OCI-LY3 (cell line): ENCODE measurements around the gene PANK4.

Experiments
- H2AFZ ChIP-seq: fragments of 200-600, 300-600 bp; shearing (Covaris generic); 2 replicates; pipeline ENCODE4 v1.6.0; 2014; ENCODE audit warnings: antibody characterized with exemption, low read depth, low read length
- H3K27ac ChIP-seq: fragments of 200-600, 300-600 bp; sonication (generic); 2 replicates; pipeline ENCODE4 v1.5.1; 2014; ENCODE audit warnings: mild to moderate bottlenecking, low read length, moderate library complexity, mixed read lengths
- H3K27me3 ChIP-seq: fragments of 200-600, 300-600 bp; sonication (generic); 2 replicates; pipeline ENCODE4 v1.6.1; 2014; ENCODE audit warnings: low read depth, low read length, mixed read lengths
- H3K36me3 ChIP-seq: fragments of 200-600, 300-600 bp; sonication (generic); replicated peaks from 2 replicates; pipeline ENCODE3; 2014; ENCODE audit warnings: low read depth, low read length, mixed read lengths
- H3K4me1 ChIP-seq: fragments of 300-600, 200-600 bp; sonication (generic); 2 replicates; pipeline ENCODE4 v1.6.1; 2014; ENCODE audit warnings: low read length, mixed read lengths
- H3K4me2 ChIP-seq: fragments of 200-600, 300-600 bp; sonication (generic); 2 replicates; pipeline ENCODE4 v1.6.1; 2014; ENCODE audit warnings: low read length, mixed read lengths
- H3K4me3 ChIP-seq: fragments of 300-600, 200-600 bp; sonication (generic); 2 replicates; pipeline ENCODE4 v1.5.1; 2014; ENCODE audit warnings: antibody characterized with exemption, mild to moderate bottlenecking, low read length, moderate library complexity
- H3K79me2 ChIP-seq: fragments of 300-600, 200-600 bp; shearing (Covaris generic); 2 replicates; pipeline ENCODE4 v1.6.1; 2014; ENCODE audit warnings: mild to moderate bottlenecking, low read length, mixed read lengths
- H3K9ac ChIP-seq: fragments of 300-600, 200-600 bp; shearing (Covaris generic); 2 replicates; pipeline ENCODE4 v1.6.0; 2014; ENCODE audit warnings: mild to moderate bottlenecking, low read length, moderate library complexity
- H3K9me3 ChIP-seq: fragments of 200-600, 300-600 bp; shearing (Covaris generic); 2 replicates; pipeline ENCODE4 v1.6.1; 2014; ENCODE audit warnings: low read length, mixed read lengths; ENCODE audit not compliant: insufficient read depth
- H4K20me1 ChIP-seq: fragments of 200-600, 300-600 bp; sonication (generic); 2 replicates; pipeline ENCODE4 v1.6.1; 2016; ENCODE audit warnings: low read length, mixed read lengths; ENCODE audit not compliant: insufficient read depth
- EZH2phosphoT487 ChIP-seq: fragments of 200-600 bp; shearing (Covaris generic); IDR thresholded peaks from 2 replicates; pipeline ENCODE4 v1.6.1; 2018; ENCODE audit warnings: antibody characterized with exemption, mixed run types, low read depth
- TF ChIP-seq, protein P1 (sequence below): fragments of 200-600, 300-600 bp; sonication (generic); IDR thresholded peaks from 2 replicates; pipeline ENCODE4 v1.5.1; 2014; ENCODE audit warnings: antibody characterized with exemption, low read length, low read depth

PANK4 gene

DNA sequence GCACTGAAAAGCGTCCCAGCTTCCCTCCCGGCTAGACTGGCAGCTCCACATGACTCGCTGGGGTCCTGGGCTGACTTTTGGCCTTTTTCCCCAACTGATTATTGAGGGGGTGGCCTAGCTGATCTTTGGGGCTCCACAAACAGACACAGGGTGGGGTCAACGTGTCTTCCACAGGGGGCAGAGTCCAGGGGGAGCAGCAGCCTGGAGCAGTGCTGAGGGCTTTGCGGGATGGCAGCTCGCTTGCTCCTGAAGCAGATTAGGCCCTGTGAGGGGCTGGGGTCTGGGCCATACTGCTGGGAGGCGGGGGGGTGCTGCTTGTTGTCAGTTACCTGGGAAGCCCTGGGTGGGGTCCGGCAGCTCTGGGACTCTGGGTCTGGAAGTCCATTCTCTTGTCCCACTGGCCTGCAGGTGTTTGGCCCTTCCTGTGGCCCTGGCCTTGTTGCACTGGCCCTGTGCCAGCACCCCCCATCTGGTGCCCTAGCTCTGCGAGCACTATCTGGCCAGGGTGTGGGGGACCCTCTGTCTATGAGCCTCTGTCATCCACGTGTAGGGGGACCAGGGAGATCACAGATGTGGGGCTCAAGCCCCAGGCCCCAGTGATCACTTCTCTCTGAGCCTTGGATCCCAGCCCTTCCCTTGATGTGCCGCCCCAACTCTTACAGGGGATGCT, 16.0 kb upstream of the PANK4 start:
- no peaks in the 10 kb centered on the region for H3K27me3 ChIP-seq
- TF ChIP-seq, protein P1, sequence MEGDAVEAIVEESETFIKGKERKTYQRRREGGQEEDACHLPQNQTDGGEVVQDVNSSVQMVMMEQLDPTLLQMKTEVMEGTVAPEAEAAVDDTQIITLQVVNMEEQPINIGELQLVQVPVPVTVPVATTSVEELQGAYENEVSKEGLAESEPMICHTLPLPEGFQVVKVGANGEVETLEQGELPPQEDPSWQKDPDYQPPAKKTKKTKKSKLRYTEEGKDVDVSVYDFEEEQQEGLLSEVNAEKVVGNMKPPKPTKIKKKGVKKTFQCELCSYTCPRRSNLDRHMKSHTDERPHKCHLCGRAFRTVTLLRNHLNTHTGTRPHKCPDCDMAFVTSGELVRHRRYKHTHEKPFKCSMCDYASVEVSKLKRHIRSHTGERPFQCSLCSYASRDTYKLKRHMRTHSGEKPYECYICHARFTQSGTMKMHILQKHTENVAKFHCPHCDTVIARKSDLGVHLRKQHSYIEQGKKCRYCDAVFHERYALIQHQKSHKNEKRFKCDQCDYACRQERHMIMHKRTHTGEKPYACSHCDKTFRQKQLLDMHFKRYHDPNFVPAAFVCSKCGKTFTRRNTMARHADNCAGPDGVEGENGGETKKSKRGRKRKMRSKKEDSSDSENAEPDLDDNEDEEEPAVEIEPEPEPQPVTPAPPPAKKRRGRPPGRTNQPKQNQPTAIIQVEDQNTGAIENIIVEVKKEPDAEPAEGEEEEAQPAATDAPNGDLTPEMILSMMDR, result no peak
- no peak for TF ChIP-seq EZH2phosphoT487
- H3K9me3 ChIP-seq, result no peaks in the 10 kb centered on the region
- no peaks in the 10 kb centered on the region for H3K79me2 ChIP-seq
- H3K36me3 ChIP-seq, result no peaks in the 10 kb centered on the region
- no peak overlapping the region for H3K9ac ChIP-seq
- H3K4me3 ChIP-seq, result no peak overlapping the region
- no peak overlapping the region for H3K4me2 ChIP-seq
- H2AFZ ChIP-seq, result no peak overlapping the region
- peaks cover 4% of the 10 kb centered on the region; the same call in 1 of the 2 replicates for H3K4me1 ChIP-seq
- H3K27ac ChIP-seq, result no peak overlapping the region
- H4K20me1 ChIP-seq, result no peaks in the 10 kb centered on the region

DNA sequence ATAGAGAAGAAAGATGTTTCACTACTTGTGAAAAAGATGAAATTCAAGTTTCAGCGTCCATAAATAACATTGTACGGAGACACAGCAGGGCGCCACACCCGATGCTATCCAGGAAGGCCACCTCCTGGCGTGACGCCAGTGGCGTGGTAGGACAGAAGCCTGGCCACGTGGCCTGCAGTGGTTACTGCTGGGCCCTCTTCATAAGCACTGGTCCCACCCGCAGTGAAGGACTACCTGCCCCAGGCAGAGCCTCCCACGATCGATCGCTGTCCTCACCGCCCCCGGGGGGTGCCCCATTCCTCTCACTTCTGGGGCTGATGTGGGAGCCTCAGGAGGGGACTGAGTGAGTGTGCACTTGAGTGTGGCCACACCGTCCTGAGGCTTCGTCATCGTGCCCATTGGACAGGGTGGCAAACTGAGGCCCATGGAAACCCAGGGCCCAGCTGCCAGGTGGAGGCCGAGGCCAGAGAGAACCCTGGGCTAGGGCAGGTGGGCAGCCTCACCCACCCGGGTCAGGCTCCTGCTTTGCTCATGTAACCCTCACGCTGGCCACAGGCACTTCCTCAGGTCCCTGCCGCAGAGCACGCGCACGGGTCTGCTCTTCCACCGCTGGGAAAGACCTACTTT, 15.3 kb upstream of the PANK4 start:
- Histone ChIP-seq H3K79me2 (no peaks in the 10 kb centered on the region), H3K4me1 (peaks cover 4% of the 10 kb centered on the region; the same call in 1 of the 2 replicates), H3K9me3 (no peaks in the 10 kb centered on the region), H3K4me2 (no peak overlapping the region), H3K27me3 (no peaks in the 10 kb centered on the region), H3K36me3 (no peaks in the 10 kb centered on the region), H3K9ac (no peak overlapping the region), H3K27ac (no peak overlapping the region), H3K4me3 (no peak overlapping the region), H4K20me1 (no peaks in the 10 kb centered on the region), H2AFZ (no peak overlapping the region)
- no peak for TF ChIP-seq EZH2phosphoT487
- TF ChIP-seq, protein P1, result no peak

DNA sequence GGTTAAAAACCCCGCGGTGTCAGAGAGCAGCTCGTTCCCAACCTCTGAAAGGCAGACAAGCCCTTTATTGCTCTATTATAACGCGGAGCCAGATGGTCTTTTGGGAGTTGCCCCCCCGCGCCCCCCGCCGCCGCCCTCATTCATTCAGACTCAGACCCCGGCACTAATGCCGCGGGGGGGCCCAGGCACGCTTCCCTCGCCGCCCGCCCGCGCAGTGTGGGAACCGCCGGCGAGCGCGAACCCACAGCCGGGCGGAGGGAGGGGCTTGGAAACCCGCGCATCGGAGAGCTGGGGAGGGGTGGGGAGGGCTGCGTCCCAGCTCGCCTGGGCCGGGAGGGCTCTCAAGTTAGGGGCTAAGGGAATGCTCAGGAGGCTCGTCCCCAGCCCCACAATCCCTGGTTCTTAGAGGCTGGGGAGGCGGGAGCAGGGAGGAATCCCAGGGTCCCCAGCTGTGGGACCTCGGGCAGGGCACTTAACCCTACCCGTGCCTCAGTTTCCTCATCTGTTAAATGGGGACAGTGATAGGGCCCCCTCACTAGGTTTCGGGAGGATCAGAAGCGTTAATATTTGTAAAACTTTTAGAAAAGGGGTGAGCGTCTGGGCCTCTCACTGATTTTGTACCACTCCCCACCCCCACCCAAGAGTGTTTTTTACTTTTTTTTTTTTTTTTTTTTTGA, 14.6 kb upstream of the PANK4 start:
- Histone ChIP-seq H3K9me3 (no peaks in the 10 kb centered on the region), H3K4me1 (peaks cover 4% of the 10 kb centered on the region; the same call in 1 of the 2 replicates), H3K9ac (no peak overlapping the region), H4K20me1 (no peaks in the 10 kb centered on the region), H3K27me3 (no peaks in the 10 kb centered on the region), H3K4me2 (no peak overlapping the region), H3K27ac (no peak overlapping the region), H2AFZ (no peak overlapping the region), H3K4me3 (no peak overlapping the region), H3K79me2 (no peaks in the 10 kb centered on the region), H3K36me3 (no peaks in the 10 kb centered on the region)
- TF ChIP-seq EZH2phosphoT487, result no peak
- TF ChIP-seq, protein P1, result no peak

DNA sequence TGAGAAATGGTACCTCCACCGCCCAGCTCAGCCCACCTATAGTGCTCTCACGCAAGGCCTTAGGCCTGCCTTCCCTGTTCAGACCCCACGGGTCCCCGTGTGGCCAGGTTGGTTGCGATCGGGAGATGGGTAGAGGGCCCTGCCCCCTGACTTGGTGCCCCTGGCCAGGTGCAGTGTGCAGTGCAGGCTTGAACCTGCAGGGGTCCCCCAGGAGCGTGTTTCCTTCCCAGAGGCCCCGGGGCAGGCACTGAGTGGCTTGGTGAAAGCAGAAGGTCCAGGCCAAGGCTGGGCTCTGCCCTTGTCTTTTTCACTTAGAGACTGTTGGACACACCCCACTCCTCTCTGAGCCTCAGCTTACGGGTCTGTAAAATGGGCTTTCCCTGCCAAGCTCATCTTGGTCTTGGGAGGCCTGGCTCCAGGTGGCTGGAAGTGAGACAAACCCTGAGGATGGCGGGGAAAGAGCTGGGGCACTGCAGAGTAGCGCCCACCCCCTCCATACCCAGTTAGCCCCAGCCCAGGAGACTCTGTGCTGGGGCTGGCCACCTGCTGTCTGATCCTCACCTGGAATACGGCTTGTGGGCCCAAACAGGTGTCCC, 13.0 kb upstream of the PANK4 start:
- H3K27me3 ChIP-seq, result peaks cover 5% of the 10 kb centered on the region; the same call in 1 of the 2 replicates
- H2AFZ ChIP-seq, result no peak overlapping the region
- no peaks in the 10 kb centered on the region for H3K9me3 ChIP-seq
- H3K36me3 ChIP-seq, result no peaks in the 10 kb centered on the region
- H3K9ac ChIP-seq, result no peak overlapping the region
- H3K4me3 ChIP-seq, result no peak overlapping the region
- TF ChIP-seq EZH2phosphoT487, result no peak
- TF ChIP-seq, protein P1, result peak; percentile 29; the same call in 1 of the 2 replicates
- H3K4me2 ChIP-seq, result no peak overlapping the region
- no peak overlapping the region for H3K27ac ChIP-seq
- no peaks in the 10 kb centered on the region for H3K79me2 ChIP-seq
- H4K20me1 ChIP-seq, result no peaks in the 10 kb centered on the region
- H3K4me1 ChIP-seq, result no peaks in the 10 kb centered on the region
